SH-SY5Y (cell line): ENCODE data around the gene CFAP92.

Experiments
- GATA2 ChIP-seq: IDR thresholded peaks from 2 replicates; pipeline ENCODE4 v1.6.1; 2011; ENCODE audit warnings: mild to moderate bottlenecking, low read depth, low read length
- GATA3 ChIP-seq: IDR thresholded peaks from 2 replicates; pipeline ENCODE4 v1.6.1; 2011; ENCODE audit warnings: low read depth, mild to moderate bottlenecking, low read length, moderate library complexity

DNA sequence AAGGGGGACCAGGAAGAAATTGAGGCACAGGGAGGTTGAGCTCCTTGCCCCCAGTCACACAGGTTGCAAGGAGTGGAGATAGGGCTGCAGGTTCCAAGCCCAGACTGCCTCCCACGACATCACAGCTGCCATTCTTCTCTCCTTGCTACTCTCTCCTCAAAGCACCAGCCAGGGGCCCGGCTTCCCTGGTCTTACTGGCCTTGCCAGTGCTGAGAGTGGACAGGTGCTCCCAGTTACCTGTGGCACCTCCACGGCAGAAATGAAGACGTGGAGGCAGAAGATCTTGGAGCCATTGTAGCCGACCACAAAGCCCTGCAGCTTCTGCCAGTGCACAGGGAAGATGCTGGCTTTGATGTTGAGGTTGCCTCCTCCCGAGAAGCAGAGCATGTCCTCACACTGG, 132.4 kb downstream of the CFAP92 start:
- TF ChIP-seq GATA2 = no peak
- no peak for TF ChIP-seq GATA3
